Activated CD4-positive, alpha-beta T cell treated with anti-CD3 and anti-CD28 coated beads for 24 hours (primary cell): ENCODE data around the gene XKR3.
"Not testable (repeated sequence)": the region's sequence is repeated elsewhere in the genome, so short reads cannot be mapped to it uniquely, and the experiment has no call there.

ENCODE experiments used
- DNase-seq, 2 donors: peaks; one replicate each; pipeline ENCODE4 v3.0.0-alpha.2; 2020; ENCODE audit warnings: low read depth in 2 of 2

The XKR3 gene

DNA sequence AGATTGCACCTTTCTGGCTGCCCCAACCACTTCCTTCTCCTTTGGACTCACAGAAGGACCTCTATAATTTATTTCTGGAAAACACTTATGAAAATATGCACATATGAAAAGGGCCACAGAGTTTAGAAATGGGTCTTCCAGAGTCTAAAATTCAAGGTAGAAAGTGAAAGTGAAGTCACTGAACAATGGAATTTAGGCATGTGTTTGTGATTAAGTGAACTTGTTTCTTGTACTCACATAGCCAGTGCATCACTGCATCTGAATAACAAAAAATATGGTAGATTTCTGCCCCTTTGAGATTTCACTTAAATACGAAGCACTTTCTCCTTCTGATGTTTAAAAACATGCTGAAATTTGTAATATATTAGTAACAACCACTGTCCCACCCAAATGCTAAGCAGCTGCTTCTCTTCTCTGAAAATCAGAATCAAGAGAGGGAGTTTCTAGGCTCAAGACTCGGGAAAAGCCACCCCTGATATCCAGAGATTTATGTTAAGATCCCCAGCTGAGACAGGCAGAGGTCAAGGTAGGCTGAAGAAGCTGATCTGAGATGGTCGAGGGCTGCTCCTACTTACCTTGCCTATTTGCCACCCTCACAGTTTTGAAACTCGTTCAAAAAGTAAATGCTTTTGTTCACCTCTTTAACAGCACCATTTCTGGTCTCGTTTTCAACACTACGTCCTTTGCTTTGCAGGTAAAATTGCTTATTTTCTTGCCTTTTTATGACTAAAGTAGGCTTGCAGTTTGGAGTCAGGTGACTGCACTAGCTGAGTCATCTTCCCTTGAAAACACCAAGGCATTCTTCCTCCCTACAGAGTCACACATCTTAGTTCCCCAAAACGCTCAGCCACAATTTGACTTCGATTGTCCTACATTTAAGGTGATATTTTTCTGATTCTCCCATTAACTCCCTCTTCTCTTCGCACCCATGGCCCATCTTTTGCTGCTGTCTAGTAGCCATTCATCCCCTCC lies at the start of gene XKR3:
TSS of gene XKR3 (minus strand) at position 696 of the 972 bp plus-strand sequence. CDS start 17,338 bp downstream, outside the sequence.
- no peak for DNase-seq

DNA sequence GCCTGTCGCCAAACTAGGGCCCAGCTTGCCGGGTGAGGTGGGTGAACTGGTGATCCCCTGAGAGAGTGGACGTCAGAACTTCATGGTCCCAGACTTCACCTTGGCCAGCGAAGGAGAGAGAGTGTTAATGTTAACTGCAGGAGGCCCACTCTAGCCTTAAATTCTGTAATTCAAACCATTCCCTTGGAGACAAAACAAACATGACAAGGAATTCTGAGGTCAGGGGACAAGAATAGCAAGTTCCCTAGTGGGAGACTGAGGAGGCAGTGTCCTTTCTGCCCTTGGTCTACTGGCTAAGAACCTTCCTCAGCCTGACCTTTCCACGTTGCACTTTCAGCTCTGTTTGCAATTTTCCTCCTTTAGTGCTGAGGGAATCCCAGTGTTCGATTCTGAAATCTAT lies 44.4 kb upstream of the XKR3 start:
- DNase-seq: not testable (repeated sequence)

DNA sequence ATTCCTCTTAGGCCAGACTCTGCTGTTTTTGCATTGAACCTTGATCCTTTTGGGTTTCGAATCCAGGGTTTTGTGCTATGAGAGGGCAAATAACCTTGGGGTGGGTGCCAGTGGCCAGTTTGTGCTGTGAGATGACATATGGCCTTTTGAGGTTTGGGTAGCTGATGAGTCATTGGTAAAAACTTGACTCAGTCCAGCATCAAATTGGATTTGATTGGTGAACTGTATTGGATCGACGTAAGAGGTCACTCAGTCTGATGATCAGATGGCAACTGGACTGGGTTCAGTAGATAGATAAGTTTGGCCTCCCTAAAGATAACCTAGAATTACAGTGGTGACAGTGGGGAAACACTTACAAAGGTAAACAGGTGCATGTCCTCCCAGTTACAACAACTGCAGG lies 41.0 kb upstream of the XKR3 start:
- no peak for DNase-seq

DNA sequence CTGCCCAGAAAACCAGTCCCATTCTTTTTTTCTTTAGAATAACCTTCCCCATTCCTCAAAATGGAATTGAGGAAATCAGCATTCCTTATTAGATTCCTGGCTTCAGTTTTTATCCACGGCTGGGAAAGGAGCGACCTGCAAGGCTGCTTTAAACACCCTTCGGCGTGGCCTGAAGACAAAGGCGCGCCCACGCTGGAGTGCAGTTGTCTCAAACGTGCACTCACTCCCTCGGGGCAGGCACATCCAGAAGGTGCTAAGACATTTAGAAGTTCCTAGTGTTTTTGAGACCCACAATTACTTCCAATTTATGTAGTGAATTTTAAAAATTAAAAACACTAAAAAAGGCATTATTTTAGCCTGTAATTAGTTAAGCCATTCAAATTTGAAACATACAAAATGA lies 31.6 kb upstream of the XKR3 start:
- DNase-seq: not testable (repeated sequence)

DNA sequence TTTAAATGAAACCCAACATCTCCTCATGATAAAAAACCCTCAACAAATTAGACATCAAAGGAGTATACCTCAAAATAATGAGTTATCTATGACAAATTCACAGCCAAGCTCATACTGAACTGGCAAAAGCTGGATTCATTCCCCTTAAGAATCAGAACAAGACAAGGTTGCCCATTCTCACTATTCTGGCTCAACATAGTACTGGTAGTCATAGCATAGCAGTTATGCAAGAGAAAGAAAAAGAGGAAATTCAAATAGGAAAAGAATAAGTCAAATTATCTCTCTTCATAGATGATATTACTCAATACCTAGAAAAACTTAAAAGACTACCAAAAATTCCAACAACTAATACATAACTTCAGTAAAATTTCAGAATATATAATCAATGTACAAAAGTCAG lies 29.4 kb upstream of the XKR3 start:
- no peak for DNase-seq

DNA sequence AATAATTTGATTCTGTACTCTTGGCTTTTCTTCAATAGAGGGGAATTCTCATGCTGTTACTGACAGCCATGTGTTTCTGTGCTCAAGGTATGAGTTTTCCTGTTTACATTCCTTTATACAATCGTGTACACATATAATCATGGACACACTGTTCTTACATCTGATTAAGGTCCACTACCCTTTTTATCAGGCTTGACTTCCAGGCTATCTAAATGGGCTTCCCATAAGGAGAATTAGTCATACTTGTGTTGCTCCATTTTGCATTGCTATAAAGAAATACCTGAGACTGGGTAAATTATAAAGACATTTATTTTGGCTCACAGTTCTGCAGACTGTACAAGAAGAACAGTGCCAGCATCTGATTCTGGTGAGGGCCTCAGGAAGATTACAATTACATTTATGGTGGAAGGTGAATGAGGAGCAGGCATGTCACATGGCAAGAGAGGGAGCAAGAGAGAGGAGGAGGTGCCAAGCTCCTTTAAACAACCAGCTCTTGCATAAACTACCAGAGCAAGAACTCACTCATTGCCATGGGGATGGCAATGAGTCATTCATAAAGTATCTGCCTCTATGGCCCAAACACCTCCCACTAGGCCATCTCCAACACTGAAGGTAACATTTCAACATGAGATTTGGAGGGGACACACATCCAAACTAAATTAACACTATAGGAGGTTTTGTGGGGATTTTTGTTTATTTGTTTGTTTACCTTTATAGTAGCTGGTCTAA lies 26.2 kb upstream of the XKR3 start:
- not testable (repeated sequence) for DNase-seq

DNA sequence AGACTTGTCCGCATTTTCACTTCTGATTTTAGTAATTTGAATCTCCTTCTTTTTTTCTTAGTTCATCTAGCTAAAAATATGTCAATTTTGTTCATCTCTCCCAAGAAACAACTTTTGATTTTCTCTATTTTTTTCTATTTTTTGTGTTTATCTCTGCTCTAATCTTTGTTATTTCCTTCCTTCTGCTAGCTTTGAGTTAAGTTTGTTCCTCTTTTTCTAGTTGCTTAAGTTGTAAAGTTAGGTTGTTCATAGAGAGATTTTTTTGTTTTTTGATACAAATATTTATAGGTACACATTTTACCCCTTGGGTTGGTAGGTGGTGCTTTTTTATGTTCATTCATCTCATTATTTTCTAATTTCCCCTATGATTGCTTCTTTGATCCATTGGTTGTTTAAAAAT lies 22.1 kb upstream of the XKR3 start:
- DNase-seq: no peak

DNA sequence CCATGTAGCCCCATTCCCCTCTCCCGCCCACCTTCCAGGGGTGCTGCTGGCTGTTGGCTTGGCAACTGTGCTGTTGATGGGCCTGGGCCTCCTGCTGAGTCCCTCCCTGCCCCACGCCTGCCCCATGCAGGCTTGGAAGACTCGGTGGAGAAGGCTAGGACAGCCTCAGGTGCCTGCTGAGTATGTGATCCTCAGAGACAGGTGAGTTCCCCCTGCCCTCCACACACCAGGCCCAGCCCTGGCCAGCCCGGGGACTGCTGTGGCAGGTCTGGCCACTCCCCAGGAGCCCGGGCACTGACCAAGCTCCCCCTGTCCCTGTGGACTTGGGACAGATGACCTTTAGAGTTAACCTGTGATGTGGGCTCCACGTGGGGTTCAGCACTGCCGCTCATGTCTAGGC lies 20.7 kb upstream of the XKR3 start:
- no peak for DNase-seq

DNA sequence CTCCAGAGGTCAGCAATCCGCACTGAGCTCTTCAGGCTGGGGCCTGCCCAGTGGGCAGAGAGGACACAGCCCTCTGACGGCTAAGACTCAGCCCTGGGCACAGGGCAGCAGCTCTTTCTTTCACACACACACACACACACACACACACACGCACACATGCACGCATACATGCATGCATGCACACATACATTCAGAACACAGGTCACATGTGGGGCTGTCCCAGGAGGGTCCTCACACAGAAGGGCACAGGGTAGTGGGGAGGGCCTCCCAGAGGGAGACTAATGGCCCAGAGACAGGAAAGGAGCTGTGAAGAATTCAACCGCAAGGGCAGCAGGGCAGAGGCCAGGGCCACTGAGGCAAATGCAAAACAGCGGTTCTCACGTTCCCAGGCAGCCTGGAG lies 20.3 kb upstream of the XKR3 start:
- DNase-seq: no peak

DNA sequence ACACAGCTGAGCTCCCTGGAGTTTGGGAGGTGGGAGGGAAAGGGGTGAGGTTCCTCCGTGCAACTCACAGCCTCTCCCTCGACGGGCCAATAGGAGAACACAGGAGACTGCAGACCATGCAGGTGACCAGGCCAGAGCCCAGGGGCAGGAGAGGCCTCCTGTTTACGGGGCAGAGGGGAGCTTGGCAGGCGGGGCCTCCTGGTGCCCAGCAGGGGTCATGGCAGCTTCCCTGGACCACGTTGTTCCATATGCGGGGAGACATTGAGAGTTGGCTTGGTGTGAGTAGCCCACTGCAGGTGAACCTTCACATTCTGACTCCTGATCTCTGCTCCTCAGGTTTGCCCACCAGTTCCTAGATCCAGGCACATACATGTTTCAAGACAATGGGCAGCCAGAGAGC lies 19.3 kb upstream of the XKR3 start:
- no peak for DNase-seq

DNA sequence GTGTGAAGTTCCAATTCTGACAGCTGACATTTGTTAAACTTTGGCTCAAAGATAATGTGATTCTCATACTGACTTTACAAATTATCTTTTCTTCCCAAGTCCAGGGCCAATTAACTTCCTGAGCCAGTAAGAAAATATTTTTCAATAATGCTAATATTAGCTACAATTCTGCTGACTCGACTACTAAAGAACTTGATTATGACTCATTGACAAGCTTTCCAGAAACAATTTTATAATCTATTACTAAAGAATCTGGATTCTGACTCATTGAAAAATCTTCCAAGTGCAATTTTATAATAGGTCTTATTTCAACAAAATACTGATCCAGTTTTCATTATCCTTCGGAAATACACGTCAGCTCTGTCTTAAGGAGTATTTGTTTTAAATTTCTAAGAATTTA lies 12.9 kb upstream of the XKR3 start:
- DNase-seq: no peak

DNA sequence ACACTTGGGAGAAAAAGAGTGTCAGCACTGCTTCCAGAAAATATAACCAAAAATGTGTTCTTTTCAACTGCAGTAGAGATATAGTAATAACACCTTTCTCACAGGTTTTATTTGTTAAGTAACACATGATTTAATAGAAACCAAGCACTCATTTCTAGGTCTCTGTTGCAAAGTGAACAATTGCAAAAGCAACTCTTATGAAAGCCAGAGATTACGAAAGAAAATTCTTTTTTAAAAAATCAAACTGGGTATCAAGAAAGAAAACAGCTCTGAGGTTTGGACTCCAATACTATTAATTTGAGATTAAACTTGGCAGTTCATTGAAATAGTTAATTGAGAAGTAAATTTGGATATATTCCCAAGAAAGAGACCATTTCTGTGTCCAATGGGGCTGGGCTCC lies 9.8 kb upstream of the XKR3 start:
- no peak for DNase-seq

DNA sequence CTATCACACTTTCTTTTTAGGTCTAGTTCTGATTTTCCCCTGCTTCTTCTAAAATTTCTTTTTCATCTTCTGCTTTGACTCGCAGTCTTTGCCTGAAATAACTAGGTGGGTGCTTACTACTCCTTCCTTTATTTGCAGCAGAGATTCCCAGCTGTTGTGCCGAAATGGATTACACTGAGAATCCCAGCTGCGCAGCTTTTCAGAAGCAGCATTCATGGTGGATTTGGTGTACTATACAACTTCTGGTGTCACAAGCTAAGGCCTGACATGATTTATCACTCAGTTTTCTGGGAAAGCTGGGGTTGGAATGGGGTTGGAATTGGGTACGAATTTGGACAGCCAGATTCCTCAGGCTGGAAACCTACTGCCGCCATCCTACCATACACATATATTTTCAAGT lies 6.0 kb upstream of the XKR3 start:
- DNase-seq: no peak

DNA sequence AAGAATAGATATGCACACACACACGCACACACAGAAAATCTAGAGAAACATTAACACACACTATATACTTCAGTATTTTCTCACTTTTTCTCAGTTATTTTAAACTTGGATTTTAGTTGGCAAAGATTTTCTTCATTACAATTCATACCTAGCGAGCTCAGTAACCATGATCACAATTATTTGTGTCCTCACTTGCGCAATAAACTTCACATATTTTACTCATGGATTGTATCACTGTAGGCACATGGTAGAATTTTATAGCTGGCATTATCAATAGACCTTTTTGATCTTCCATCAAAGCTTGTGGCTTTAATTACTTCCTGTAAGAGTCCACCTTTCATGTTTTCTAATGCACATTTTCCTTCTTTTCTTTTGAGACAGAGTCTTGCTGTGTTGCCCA lies 4.8 kb upstream of the XKR3 start:
- DNase-seq: no peak

DNA sequence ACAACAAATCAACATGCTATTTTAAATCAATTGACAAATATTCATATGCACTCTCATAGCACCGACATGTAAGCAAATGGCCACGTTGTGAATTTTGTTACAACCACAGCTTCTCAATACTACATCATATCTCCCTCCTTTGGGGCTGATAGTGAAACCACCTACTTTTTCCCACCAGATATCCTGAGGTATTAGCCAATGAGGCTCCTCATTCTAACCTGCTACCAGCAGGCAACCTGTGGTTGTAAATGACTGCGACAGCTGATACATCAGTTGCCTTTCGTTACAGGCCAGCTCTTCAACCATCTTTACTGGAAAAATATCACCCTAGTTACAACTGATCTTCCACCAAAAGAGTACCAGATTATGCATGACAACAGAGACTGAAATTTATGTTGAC lies 3.7 kb upstream of the XKR3 start:
- DNase-seq: no peak

DNA sequence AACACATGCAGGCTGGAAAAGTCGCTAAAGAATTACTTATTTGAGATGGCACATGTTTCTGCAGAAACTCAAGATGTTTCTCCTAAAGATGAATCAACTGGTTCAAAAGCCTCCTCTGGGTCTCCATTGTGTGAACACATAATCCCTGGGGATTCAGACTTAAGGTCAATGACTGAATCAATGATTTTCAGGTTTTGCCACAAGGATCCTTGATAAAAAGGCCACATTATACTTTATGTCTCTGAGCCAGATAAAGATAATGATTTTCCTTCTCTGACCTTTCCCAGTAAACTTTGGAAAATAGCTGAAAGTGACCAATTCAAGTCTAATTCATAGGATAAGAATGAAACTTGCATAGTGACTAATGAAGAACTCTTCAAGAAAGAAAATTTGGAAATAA lies 2.3 kb upstream of the XKR3 start:
- DNase-seq: no peak

DNA sequence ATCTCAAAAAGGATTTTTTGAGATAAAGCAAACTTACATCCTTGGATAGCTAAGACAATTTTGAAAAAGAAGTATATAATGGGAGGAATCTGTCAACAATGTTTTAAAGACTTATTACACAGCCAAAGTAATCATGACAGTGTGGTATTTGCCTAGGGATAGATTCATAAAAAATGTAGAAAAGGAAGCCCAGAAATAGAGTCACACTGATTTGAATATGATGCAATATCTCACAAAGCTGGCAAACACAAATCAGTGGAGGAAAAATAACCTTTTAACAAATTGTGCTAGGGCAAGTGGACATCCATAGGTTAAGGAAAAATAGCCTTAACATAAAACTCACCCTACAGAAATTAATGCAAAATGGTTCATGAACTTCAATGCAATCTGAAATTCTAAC lies 6.0 kb downstream of the XKR3 start:
- DNase-seq: no peak

DNA sequence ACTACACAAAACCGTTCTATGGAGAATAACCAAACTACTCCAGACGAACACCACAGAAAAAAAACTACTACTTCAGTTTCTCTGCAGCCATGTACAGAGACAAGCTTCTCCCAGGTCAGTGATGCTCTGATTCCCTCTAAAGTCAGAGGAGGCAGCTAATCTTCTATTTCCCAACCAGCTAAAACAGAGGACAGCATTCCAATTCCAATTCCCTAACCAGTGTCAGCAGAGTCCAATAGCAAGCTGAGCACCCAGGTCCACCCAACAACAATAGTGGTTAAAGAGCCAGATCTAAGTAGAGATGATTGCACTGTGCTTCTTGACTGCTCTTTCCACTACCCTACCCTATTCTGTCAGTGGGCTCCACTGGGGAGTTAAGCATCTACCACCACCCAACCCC lies 6.7 kb downstream of the XKR3 start:
- DNase-seq: no peak

DNA sequence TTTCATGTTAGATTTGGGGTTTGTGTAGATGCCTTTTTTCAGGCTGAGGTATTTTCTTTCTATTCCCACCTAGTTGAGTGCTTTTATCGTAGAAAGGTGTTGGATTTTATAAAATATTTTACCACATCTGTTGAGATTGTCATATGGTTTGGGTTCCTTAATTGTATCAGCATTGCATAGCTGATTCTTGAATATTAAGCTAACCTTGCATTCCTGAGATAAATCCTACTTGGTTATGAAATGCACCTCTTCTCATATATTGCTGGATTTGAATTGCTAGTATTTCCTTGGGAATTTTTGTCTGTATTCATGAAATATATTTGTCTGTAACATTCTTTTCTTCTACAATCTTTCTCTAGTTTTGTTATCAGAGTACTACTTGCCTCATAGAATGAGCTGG lies 10.1 kb downstream of the XKR3 start:
- no peak for DNase-seq

DNA sequence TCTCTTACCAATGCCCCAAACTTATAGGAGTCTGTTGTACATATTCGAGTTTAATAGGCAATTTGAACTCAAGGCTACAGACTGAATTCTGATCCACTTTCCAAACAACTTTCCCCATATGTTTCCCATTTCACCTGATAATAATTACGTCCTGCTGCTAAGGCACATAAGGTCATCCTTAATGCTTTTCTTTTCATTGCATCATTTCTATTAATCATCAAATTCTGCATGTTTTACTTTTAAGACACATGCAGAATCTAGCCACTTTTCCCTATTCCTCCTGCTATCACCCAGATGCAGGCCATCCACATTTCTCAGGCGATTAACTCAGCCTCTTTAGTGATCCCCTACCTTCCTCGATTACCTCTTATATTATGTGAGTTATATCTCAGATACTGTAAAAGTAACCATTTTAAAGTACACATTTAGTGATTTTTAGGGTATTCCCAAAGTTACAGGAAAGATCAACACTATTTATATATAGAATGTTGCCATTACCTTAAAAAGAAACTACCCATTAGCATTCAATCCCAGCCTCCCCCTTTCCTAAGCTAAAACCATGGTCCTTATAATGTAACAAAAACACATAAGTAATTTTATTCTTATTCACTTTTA lies 14.9 kb downstream of the XKR3 start:
- DNase-seq: no peak

DNA sequence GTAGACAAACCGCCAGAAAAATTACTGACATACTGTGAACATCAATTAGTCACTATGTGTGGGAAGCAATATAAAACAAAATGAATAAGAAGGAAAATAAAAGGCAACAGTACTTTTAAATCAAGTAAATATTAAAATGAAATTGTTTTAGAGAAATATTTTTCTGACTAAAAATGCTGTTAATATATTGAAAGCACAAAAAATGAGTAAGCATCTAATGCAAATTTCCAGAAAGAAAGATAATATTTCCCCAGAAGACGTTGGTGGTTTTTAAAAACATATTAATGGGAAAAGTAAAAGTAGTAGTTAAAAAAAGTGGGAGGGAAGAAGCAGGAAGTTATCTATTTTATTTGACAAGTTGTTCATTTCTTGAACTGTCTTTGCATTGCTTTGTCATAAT lies 16.5 kb downstream of the XKR3 start:
- DNase-seq: no peak

DNA sequence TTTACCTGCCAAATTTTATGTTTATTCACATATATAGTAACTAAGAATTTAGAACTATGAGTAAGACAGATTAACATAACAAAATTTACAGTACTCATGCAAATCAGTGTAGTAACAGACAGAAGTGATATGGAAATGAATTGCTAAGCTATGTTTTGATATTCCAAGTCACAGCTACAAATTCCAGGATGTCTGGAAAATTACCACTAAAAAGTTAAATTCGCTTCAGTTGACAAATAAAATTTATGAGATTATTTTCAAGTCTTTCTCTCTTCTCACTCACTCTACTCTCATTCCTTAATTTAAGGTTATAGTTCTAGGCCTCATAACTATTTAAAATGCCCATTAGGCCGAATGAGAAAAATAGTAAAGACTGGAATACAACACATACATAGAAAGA lies 18.1 kb downstream of the XKR3 start:
- no peak for DNase-seq

DNA sequence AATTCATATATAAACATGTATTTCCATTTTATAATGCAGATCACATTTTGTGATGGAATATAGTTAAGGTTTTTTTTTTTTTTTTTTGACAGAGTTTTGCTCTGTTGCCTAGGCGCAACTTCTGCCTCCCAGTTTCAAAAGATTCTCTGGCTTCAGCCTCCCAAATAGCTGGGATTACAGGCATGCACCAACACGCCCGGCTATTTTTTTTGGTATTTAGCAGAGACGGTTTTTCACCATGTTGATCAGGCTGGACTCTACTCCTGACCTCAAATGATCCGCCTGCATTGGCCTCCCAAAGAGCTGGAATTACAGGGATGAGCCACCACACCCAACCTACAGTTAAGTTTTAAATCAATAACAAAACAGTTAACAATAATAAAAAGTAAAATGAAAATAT lies 18.8 kb downstream of the XKR3 start:
- DNase-seq: no peak
